Measurements from ENCODE around the gene RUNX2.

The RUNX2 gene

GRCh38 chr6:45327956-45328522 lies at the start of gene RUNX2:
Gene RUNX2 (plus strand): TSS chr6:45328330. CDS start chr6:45328727, 397 bp downstream.
- TF ChIP-seq GATA3 (IDR thresholded peaks at IDR 0.05; ENCODE audit: low read depth, low read length) = no peak
- no peak for TF ChIP-seq GATA2 (IDR thresholded peaks at IDR 0.05; ENCODE audit: low read depth, low read length)

GRCh38 chr6:45278367-45278766 lies 49.8 kb upstream of the RUNX2 start:
- TF ChIP-seq GATA2 (IDR thresholded peaks at IDR 0.05; ENCODE audit: low read depth, low read length) (no peak), GATA3 (IDR thresholded peaks at IDR 0.05; ENCODE audit: low read depth, low read length) (no peak)

DNA sequence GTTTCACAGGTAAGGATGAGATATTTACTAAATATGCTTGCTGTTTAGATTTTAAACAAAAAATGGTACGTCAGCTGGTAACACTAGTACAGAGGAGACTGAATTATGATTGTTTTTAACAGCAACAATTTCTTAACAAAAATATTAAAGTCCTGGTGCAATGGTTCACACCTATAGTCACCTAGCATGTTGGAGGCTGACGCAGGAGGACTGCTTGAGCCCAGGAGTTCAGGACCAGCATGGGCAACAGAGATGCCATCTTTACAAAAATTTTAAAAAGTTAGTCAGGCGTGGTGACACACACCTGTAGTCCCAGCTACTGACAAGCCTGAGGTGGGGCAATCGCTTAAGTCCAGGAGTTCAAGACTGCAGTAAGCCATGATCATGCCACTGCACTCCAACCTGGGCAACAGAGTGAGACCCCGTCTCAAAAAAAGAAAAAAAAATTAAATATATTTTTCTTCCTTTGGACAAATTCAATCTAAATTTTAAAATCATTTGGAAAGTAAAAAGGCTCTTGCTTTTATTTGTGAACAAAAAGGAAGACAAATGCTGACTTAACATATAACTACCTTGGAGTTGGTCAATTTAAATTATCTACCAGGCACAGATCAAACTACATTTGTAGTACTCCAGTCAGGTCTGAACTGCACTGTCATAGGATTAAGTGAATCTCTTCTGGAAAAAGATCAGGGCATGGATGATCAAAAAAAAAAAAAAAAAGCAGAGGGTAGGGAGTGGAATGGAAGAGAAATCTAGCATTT lies 38.2 kb upstream of the RUNX2 start:
- no peak for TF ChIP-seq GATA2 (IDR thresholded peaks at IDR 0.05; ENCODE audit: low read depth, low read length)
- TF ChIP-seq GATA3 (IDR thresholded peaks at IDR 0.05; ENCODE audit: low read depth, low read length) = no peak

DNA sequence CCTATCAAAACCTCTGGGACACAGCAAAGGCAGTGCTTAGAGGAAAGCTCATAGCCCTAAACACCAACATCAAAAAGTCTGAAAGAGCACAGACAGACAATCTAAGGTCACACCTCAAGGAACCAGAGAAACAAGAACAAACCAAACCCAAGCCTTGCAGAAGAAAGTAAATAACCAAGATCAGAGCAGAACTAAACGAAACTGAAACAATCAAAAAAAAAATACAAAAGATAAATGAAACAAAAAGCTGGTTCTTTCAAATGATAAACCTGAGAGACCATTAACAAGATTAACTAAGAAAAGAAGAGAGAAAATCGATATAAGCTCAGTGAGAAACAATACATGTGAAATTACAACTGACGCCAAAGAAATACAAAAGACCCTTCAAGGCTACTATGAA lies 34.8 kb upstream of the RUNX2 start:
- TF ChIP-seq GATA2 (IDR thresholded peaks at IDR 0.05; ENCODE audit: low read depth, low read length) (no peak), GATA3 (IDR thresholded peaks at IDR 0.05; ENCODE audit: low read depth, low read length) (no peak)

GRCh38 chr6:45297320-45297719 lies 30.8 kb upstream of the RUNX2 start:
- TF ChIP-seq GATA3 (IDR thresholded peaks at IDR 0.05; ENCODE audit: low read depth, low read length) (no peak), GATA2 (IDR thresholded peaks at IDR 0.05; ENCODE audit: low read depth, low read length) (no peak)

DNA sequence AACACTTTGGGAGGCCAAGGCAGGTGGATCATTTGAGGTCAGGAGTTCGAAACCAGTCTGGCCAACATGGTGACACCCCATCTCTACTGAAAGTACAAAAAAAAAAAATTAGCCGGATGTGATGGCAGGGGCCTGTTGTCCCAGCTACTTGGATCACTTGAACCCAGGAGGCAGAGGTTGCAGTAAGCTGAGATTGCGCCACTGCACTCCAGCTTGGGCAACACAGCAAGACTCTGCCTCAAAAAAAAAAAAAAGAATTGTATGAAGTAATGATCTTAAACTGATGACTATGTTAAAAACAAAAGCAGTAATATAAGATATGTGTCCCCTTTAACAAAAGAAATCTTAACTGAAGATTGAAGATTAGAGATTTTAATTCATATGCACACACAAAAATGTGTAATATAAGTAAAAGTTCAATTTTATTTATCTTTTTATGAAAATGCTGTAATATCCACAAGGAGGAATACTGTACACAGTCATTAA lies 29.0 kb upstream of the RUNX2 start:
- TF ChIP-seq GATA3 (IDR thresholded peaks at IDR 0.05; ENCODE audit: low read depth, low read length) (no peak), GATA2 (IDR thresholded peaks at IDR 0.05; ENCODE audit: low read depth, low read length) (no peak)

DNA sequence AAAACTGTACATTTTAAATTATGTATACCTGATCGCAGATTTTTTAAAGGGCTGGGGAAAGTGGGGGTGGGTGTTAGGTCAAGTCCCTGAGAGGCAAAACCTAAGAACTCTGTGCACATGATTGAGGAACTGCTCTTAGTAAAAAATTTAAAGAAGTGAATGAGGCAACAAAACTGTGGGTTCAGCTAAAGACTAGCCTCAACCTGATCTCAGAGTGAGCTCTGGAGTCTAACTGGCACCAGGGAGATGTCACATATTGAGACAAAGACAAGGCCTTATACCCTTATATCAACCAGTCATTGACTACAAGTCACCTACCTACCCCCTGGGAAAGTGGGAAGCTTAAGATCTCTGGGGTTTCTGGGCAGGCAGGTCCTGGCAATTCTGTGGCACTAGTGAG lies 27.4 kb upstream of the RUNX2 start:
- TF ChIP-seq GATA3 (IDR thresholded peaks at IDR 0.05; ENCODE audit: low read depth, low read length) (no peak), GATA2 (IDR thresholded peaks at IDR 0.05; ENCODE audit: low read depth, low read length) (no peak)

DNA sequence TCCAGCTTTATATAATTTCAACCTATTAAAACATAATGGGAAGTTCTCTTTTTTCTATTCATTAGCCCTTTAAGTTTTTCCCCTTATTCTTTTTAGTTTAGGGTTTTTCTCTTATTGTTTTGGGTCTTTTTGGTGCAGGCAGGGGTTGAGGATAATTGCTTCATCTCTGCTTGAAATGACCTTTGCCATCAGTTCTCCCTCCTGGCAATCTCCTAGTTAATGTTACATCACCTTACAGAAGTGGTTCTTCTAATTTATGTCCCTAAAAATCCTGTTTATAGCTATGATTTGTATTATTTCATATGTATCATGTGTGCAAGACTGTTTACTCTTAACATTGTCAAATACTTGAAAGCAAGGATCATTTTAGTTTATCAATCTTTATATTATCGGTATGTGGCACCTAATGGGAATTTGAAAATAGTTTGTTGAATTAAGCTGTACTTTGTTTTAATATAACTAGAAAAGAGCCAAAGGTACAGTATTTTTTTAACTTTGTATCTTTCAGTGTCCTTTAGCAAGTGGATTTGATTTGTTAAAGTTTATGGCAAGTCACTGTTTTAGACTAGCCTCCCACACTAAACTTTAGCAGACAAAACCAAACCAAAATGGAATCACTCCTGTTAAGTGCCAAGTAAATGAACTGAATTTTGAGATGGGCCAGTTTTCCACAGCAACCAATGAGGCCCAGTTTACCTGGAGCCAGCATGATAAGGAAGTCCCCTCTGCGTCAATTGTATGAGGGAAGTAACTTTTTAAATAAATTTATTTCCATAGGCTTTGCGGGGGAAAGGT lies 26.6 kb upstream of the RUNX2 start:
- TF ChIP-seq GATA3 (IDR thresholded peaks at IDR 0.05; ENCODE audit: low read depth, low read length) (no peak), GATA2 (IDR thresholded peaks at IDR 0.05; ENCODE audit: low read depth, low read length) (no peak)

GRCh38 chr6:45302832-45303231 lies 25.3 kb upstream of the RUNX2 start:
- TF ChIP-seq GATA3 (IDR thresholded peaks at IDR 0.05; ENCODE audit: low read depth, low read length) (no peak), GATA2 (IDR thresholded peaks at IDR 0.05; ENCODE audit: low read depth, low read length) (no peak)

DNA sequence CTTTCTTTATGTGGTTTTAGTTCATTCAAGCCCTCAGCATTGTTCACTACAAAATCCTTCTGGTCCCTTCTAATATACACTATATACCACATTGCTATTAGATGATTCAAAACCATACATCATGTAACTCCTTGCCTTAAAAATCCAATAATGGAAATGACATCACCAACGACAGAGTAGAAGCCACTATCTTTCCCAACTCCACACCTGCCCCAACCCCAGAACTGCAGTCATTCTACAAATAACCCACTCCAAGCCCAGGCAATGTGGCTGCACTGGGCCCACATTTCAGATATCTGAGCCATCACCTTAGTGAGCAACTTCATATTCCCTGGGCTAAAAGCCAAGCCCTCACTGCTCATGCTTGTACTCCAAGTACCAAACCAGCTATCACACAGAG lies 22.6 kb upstream of the RUNX2 start:
- no peak for TF ChIP-seq GATA3 (IDR thresholded peaks at IDR 0.05; ENCODE audit: low read depth, low read length)
- TF ChIP-seq GATA2 (IDR thresholded peaks at IDR 0.05; ENCODE audit: low read depth, low read length) = no peak

DNA sequence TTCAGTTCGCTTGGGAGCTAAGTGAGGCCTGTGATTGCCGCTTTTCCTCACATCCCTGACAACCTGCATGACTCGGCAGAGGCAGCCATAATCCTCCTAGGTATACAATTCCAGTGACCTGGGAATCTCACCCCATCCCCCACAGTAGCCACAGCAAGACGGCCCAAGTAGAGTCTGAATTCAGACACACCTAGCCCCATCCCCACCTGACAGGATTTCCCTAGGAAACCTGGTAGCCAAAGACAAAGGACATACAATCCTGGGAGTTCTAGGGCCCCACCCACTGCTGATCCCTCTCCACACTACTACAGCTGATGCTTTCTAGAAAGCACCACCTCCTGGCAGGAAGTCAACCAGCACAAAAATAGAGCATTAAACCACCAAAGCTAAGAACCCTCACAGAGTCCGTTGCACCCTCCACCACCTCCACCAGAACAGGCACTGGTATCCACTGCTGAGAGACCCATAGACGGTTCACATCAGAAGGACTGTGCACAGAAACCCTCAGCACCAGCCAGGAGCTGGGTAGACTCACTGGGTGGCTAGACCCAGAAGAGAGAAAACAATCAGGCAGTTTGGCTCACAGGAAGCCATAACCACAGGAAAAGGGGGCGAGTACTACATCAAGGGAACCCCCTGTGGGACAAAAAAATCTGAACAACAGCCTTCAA lies 17.9 kb upstream of the RUNX2 start:
- TF ChIP-seq GATA2 (IDR thresholded peaks at IDR 0.05; ENCODE audit: low read depth, low read length) (no peak), GATA3 (IDR thresholded peaks at IDR 0.05; ENCODE audit: low read depth, low read length) (no peak)

GRCh38 chr6:45314146-45314545 lies 14.0 kb upstream of the RUNX2 start:
- TF ChIP-seq GATA3 (IDR thresholded peaks at IDR 0.05; ENCODE audit: low read depth, low read length) = no peak
- TF ChIP-seq GATA2 (IDR thresholded peaks at IDR 0.05; ENCODE audit: low read depth, low read length) = no peak

GRCh38 chr6:45320349-45320748 lies 7.8 kb upstream of the RUNX2 start:
- TF ChIP-seq GATA2 (IDR thresholded peaks at IDR 0.05; ENCODE audit: low read depth, low read length) = no peak
- TF ChIP-seq GATA3 (IDR thresholded peaks at IDR 0.05; ENCODE audit: low read depth, low read length) = no peak

DNA sequence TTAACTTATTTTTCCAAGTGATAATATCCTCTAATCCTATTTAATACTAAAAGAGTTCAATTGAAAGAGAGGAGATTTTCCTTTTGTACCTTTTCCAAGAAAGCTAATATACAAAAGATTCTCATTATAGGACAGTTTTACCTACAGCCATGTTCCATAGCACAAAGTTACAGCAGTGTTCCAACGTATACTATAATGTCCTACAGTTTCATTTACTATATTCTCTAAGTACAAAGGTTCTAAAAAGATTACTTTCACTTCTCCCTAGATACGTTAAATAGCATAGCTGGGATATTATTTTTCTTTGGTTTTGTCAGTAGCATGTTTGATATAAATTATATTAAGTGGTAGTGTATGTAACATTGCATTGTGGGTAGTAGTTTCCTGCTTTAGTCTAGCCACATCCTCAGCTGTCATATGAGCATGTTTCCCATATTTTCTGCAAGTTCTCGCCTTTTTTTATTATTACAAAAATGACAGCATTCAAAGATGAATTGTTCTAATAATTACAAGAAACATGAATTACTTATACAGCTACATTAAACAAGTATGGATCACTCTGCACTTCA lies 4.4 kb upstream of the RUNX2 start:
- TF ChIP-seq GATA2 (IDR thresholded peaks at IDR 0.05; ENCODE audit: low read depth, low read length) = no peak
- no peak for TF ChIP-seq GATA3 (IDR thresholded peaks at IDR 0.05; ENCODE audit: low read depth, low read length)

All from SH-SY5Y (cell line).